ENCODE measurements around the gene FITM2. TPM values are rescaled to one million over a fixed set of nuclear protein-coding genes. Genes with fewer than 3 reads are reported as not detected.
A peak's percentile ranks its signal among the peaks of the same experiment; 100 is the strongest.

The FITM2 gene
- total and polyA plus RNA-seq, 7 experiments from 2014 or later: 1.7 to 7.9 (median 3.8) TPM

DNA sequence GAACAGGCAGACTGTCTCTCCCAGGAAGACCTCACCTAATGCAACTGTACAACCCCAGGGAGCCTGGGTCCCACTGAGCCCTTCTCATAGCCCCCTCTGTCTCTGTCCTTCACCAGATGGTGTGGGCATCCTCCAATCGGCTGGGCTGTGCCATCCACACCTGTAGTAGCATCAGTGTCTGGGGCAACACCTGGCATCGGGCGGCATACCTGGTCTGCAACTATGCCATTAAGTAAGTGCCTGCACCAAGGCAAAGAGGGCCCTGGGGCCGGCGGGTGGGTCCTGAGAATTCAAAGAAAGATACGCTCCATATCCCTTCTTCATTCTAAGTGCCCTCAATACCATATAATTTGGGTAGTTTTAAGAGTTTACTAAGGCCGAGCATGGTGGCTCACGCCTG is 34.1 kb upstream of the FITM2 start:
- CTCF ChIA-PET: no interaction called here

DNA sequence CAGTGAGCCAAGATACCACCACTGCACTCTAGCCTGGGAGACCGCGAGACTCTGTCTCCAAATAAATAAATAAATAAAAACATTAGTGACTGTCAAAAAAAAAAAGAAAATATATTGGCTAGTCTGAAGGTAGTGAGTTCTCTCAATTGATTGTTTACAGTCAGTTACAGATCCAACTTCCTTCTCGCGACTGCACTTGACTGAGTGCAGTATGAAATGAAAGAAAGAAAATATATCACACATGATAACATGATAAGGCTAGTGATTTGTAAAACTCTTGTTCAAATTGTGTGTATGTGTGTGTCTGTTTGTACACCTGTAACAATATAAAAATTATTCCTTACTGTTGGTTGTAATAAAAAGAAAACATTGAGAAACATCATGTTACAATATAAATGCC is 33.7 kb upstream of the FITM2 start:
- H3K4me3 ChIP-seq (ENCODE audit: low read length): no peak overlapping the region
- ATAC-seq: no peak
- intact Hi-C loops (cut with micrococcal nuclease): no loop called here
- H3K36me3 Mint-ChIP-seq: no peaks in the 10 kb centered on the region
- no peaks in the 10 kb centered on the region for H3K9me3 ChIP-seq (ENCODE audit: control insufficient read depth in 2 of 3, low read length in 3 of 3)
- ChIA-PET POLR2A (no interaction called here), CTCF (interaction anchor here (0.6 kb wide), 1 partner anchor 127 kb away, joined by 3 read pairs; no protein-coding TSS in a partner anchor)
- no peak for DNase-seq
- peak overlapping the region in 1 of 9 donors; percentile 46 for H3K27ac Mint-ChIP-seq
- H3K4me1 Mint-ChIP-seq: no peaks in the 10 kb centered on the region
- no peaks in the 10 kb centered on the region for H3K9me3 Mint-ChIP-seq
- H3K27me3 Mint-ChIP-seq: peaks cover 0 to 2% (median 0%) of the 10 kb centered on the region in 5 donors
- no peaks in the 10 kb centered on the region for H3K36me3 ChIP-seq (ENCODE audit: control insufficient read depth in 2 of 3, insufficient read depth in 3 of 3, low read length in 3 of 3)
- H3K27ac ChIP-seq (ENCODE audit: low read depth, low read length): no peak overlapping the region
- no peaks in the 10 kb centered on the region for H3K4me1 ChIP-seq (ENCODE audit: control insufficient read depth in 2 of 2, insufficient read depth in 2 of 2, low read length in 2 of 2)
- no peaks in the 10 kb centered on the region for H3K27me3 ChIP-seq (ENCODE audit: control insufficient read depth in 2 of 2, insufficient read depth in 2 of 2, low read length in 2 of 2)
- no peak overlapping the region for H3K4me3 Mint-ChIP-seq

More for the DNA sequence above, 34.1 kb upstream of the FITM2 start:
- no peak overlapping the region for H3K27ac ChIP-seq (ENCODE audit: low read depth, low read length)
- ATAC-seq (no peak), DNase-seq (no peak)
- intact Hi-C loops (cut with micrococcal nuclease): no loop called here
- no peaks in the 10 kb centered on the region for H3K36me3 ChIP-seq (ENCODE audit: control insufficient read depth in 2 of 3, insufficient read depth in 3 of 3, low read length in 3 of 3)
- H3K4me3 ChIP-seq (ENCODE audit: low read length): no peak overlapping the region
- Mint-ChIP-seq H3K27me3 (peaks cover 0 to 2% (median 0%) of the 10 kb centered on the region in 5 donors), H3K9me3 (no peaks in the 10 kb centered on the region), H3K36me3 (no peaks in the 10 kb centered on the region), H3K4me3 (no peak overlapping the region), H3K27ac (peak overlapping the region in 1 of 9 donors; percentile 46), H3K4me1 (no peaks in the 10 kb centered on the region)
- POLR2A ChIA-PET: no interaction called here
- no peaks in the 10 kb centered on the region for H3K9me3 ChIP-seq (ENCODE audit: control insufficient read depth in 2 of 3, low read length in 3 of 3)
- H3K4me1 ChIP-seq (ENCODE audit: control insufficient read depth in 2 of 2, insufficient read depth in 2 of 2, low read length in 2 of 2): no peaks in the 10 kb centered on the region
- no peaks in the 10 kb centered on the region for H3K27me3 ChIP-seq (ENCODE audit: control insufficient read depth in 2 of 2, insufficient read depth in 2 of 2, low read length in 2 of 2)

DNA sequence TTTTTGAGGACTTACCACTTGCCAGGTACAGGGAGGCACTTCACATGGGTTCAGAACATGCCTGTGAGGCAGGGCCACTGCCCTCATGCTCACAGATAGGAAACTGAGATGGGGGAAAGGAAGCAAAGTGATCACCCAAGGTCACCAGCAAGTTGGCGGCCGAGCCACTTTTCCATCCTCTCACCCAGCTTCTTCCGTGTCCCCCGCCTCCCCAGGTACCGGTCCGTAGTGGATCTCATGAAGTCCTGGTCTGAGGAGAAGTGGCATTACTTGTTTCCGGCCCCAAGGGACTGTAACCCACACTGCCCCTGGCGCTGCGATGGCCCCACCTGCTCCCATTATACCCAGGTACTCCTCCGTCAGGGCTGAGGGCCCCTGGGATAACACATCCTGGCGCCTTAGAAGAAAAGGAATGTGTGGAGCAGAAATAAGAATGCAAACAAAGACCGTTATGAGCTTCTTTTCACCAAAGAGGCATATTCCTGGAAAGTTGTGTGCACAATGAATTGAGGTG is 32.2 kb upstream of the FITM2 start:
- Histone ChIP-seq H3K27ac (ENCODE audit: low read depth, low read length) (no peak overlapping the region), H3K36me3 (ENCODE audit: control insufficient read depth in 2 of 3, insufficient read depth in 3 of 3, low read length in 3 of 3) (no peaks in the 10 kb centered on the region), H3K4me3 (ENCODE audit: low read length) (no peak overlapping the region), H3K9me3 (ENCODE audit: control insufficient read depth in 2 of 3, low read length in 3 of 3) (no peaks in the 10 kb centered on the region), H3K27me3 (ENCODE audit: control insufficient read depth in 2 of 2, insufficient read depth in 2 of 2, low read length in 2 of 2) (no peaks in the 10 kb centered on the region), H3K4me1 (ENCODE audit: control insufficient read depth in 2 of 2, insufficient read depth in 2 of 2, low read length in 2 of 2) (no peaks in the 10 kb centered on the region)
- DNase-seq (no peak), ATAC-seq (no peak)
- peaks cover 0 to 2% (median 0%) of the 10 kb centered on the region in 5 donors for H3K27me3 Mint-ChIP-seq
- POLR2A ChIA-PET: no interaction called here
- no peaks in the 10 kb centered on the region for H3K4me1 Mint-ChIP-seq
- no peak overlapping the region for H3K27ac Mint-ChIP-seq
- H3K4me3 Mint-ChIP-seq: no peak overlapping the region
- CTCF ChIA-PET: no interaction called here
- no peaks in the 10 kb centered on the region for H3K9me3 Mint-ChIP-seq
- no peaks in the 10 kb centered on the region for H3K36me3 Mint-ChIP-seq
- intact Hi-C loops (cut with micrococcal nuclease): no loop called here

DNA sequence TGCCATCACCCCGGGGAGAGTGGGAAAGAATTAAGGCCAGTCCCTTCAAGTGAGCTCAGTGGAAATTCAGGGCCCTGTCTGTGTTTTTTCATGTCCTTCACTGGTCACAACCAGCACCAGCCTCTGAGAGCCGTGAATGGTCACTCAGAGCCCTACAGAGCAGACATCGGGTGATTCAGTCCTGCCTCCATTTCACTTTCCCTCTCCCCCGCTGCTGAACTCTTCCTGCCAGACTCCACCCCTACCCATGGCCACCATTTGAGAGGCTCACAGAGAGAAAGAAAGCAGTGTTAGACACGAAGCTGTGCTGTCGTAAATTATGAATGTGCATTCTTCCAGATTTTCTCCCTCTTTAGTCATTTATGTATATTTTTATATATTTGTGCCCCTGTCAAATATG is 31.2 kb upstream of the FITM2 start:
- POLR2A ChIA-PET: no interaction called here

DNA sequence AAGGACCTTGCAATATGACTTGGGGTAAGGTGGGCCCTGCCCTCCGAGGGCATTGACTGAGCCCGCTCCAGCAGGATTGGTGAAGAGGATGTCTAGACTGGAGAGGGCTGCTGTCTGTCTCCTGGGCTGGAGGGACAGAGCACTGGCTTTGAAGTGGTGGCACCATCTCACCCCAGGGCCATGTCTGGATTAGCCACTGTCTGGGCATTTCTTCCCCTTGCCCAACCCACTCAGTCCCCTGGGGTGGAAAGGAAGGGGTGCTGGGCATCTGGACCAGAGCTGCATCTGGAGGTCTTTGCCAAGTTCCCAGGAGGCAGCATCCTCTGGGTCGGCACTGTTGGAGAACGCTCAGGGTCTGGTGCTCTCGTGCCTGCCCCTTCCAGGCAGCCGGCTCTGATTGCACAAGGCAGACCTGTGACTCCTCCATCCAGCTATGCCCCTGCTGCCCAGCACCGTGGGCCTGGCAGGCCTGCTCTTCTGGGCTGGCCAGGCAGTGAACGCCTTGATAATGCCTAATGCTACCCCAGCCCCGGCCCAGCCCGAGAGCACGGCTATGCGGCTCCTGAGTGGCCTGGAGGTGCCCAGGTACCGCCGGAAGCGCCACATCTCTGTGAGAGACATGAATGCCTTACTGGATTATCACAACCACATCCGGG is 25.9 kb upstream of the FITM2 start, which contains the start of gene R3HDML:
Gene R3HDML (plus strand): TSS at position 319 of the 656 bp plus-strand sequence. CDS start 115 bp downstream, at position 434.
- H3K27ac Mint-ChIP-seq: peak within 1 kb of the TSS in 1 of 9 donors; percentile 78
- Histone ChIP-seq H3K27ac (ENCODE audit: low read depth, low read length) (no peak within 1 kb of the TSS), H3K9me3 (ENCODE audit: control insufficient read depth in 2 of 3, low read length in 3 of 3) (no peaks in the 10 kb centered on the region), H3K4me3 (ENCODE audit: low read length) (no peak within 1 kb of the TSS), H3K4me1 (ENCODE audit: control insufficient read depth in 2 of 2, insufficient read depth in 2 of 2, low read length in 2 of 2) (no peaks in the 10 kb centered on the region), H3K36me3 (ENCODE audit: control insufficient read depth in 2 of 3, insufficient read depth in 3 of 3, low read length in 3 of 3) (no peaks in the 10 kb centered on the region), H3K27me3 (ENCODE audit: control insufficient read depth in 2 of 2, insufficient read depth in 2 of 2, low read length in 2 of 2) (no peaks in the 10 kb centered on the region)
- DNase-seq: no peak
- H3K27me3 Mint-ChIP-seq: peaks cover 0 to 12% (median 5%) of the 10 kb centered on the region in 5 donors
- ATAC-seq: no peak
- ChIA-PET POLR2A (no interaction called here), CTCF (no interaction called here)
- no peaks in the 10 kb centered on the region for H3K9me3 Mint-ChIP-seq
- intact Hi-C loops (cut with micrococcal nuclease): no loop called here
- H3K36me3 Mint-ChIP-seq: no peaks in the 10 kb centered on the region
- H3K4me1 Mint-ChIP-seq: peaks cover 0 to 2% (median 0%) of the 10 kb centered on the region in 7 donors
- no peak within 1 kb of the TSS for H3K4me3 Mint-ChIP-seq

More for the DNA sequence above, 31.2 kb upstream of the FITM2 start:
- Histone ChIP-seq H3K27ac (ENCODE audit: low read depth, low read length) (no peak overlapping the region), H3K27me3 (ENCODE audit: control insufficient read depth in 2 of 2, insufficient read depth in 2 of 2, low read length in 2 of 2) (no peaks in the 10 kb centered on the region), H3K4me1 (ENCODE audit: control insufficient read depth in 2 of 2, insufficient read depth in 2 of 2, low read length in 2 of 2) (no peaks in the 10 kb centered on the region), H3K36me3 (ENCODE audit: control insufficient read depth in 2 of 3, insufficient read depth in 3 of 3, low read length in 3 of 3) (no peaks in the 10 kb centered on the region), H3K4me3 (ENCODE audit: low read length) (no peak overlapping the region), H3K9me3 (ENCODE audit: control insufficient read depth in 2 of 3, low read length in 3 of 3) (no peaks in the 10 kb centered on the region)
- no peaks in the 10 kb centered on the region for H3K9me3 Mint-ChIP-seq
- H3K36me3 Mint-ChIP-seq: no peaks in the 10 kb centered on the region
- H3K27ac Mint-ChIP-seq: peak overlapping the region in 1 of 9 donors; percentile 22
- CTCF ChIA-PET: no interaction called here
- no peak for ATAC-seq
- no peak for DNase-seq
- H3K27me3 Mint-ChIP-seq: peaks cover 0 to 2% (median 0%) of the 10 kb centered on the region in 5 donors
- H3K4me1 Mint-ChIP-seq: no peaks in the 10 kb centered on the region
- intact Hi-C loops (cut with micrococcal nuclease): no loop called here
- no peak overlapping the region for H3K4me3 Mint-ChIP-seq

DNA sequence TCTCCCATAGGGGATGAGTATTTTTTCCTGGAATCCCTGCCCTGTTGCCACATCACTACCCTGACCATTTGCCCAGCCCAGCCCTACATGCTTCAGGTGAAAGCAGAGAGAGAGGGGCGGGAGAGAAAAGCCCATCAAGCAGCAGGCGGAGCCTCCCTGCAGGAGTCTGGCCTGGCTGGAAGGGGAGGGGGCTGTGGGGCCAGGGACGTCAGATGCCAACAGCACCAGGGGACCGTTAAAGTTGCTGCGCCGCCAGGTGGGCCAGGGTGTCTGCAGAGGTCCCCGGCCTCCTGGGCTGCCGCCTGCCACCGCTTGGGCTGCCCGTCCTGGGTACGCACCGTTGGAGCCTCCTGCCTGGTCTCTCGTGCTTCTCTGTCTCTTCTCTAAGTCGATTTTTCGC is 25.1 kb upstream of the FITM2 start:
- peak overlapping the region in 1 of 9 donors; percentile 78 for H3K27ac Mint-ChIP-seq
- no peak overlapping the region for H3K4me3 ChIP-seq (ENCODE audit: low read length)
- H3K4me1 ChIP-seq (ENCODE audit: control insufficient read depth in 2 of 2, insufficient read depth in 2 of 2, low read length in 2 of 2): no peaks in the 10 kb centered on the region
- POLR2A ChIA-PET: no interaction called here
- DNase-seq: no peak
- no peak overlapping the region for H3K4me3 Mint-ChIP-seq
- ATAC-seq: no peak
- peaks cover 0 to 12% (median 5%) of the 10 kb centered on the region in 5 donors for H3K27me3 Mint-ChIP-seq
- no peaks in the 10 kb centered on the region for H3K9me3 ChIP-seq (ENCODE audit: control insufficient read depth in 2 of 3, low read length in 3 of 3)
- intact Hi-C loops (cut with micrococcal nuclease): no loop called here
- no peaks in the 10 kb centered on the region for H3K9me3 Mint-ChIP-seq
- no peaks in the 10 kb centered on the region for H3K27me3 ChIP-seq (ENCODE audit: control insufficient read depth in 2 of 2, insufficient read depth in 2 of 2, low read length in 2 of 2)
- no peak overlapping the region for H3K27ac ChIP-seq (ENCODE audit: low read depth, low read length)
- H3K36me3 Mint-ChIP-seq: no peaks in the 10 kb centered on the region
- H3K36me3 ChIP-seq (ENCODE audit: control insufficient read depth in 2 of 3, insufficient read depth in 3 of 3, low read length in 3 of 3): no peaks in the 10 kb centered on the region
- peaks cover 0 to 2% (median 0%) of the 10 kb centered on the region in 7 donors for H3K4me1 Mint-ChIP-seq
- CTCF ChIA-PET: no interaction called here

DNA sequence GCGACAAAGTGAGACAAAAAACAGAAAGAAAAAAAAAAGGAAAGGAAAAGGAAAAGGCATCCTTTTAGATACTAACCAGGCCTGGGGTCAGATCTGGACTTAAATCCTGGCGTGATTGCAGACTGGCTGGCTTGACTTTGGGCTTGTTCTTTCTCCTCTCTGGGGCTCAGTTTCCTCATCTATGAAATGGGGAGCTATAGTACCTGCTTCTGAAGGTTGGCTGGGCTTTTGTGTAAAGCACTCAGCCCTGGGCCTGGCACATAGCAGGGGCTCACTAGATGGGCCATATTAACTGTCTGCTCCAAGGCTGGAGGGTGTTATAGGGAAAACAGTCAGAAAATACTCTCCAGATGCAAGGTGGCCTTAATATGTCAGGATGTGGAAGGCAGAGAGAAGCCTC is 24.7 kb upstream of the FITM2 start:
- Mint-ChIP-seq H3K27ac (peak overlapping the region in 1 of 9 donors; percentile 78), H3K4me3 (no peak overlapping the region), H3K36me3 (no peaks in the 10 kb centered on the region), H3K27me3 (peaks cover 0 to 12% (median 5%) of the 10 kb centered on the region in 5 donors), H3K9me3 (no peaks in the 10 kb centered on the region), H3K4me1 (peaks cover 0 to 2% (median 0%) of the 10 kb centered on the region in 7 donors)
- Histone ChIP-seq H3K27ac (ENCODE audit: low read depth, low read length) (no peak overlapping the region), H3K4me1 (ENCODE audit: control insufficient read depth in 2 of 2, insufficient read depth in 2 of 2, low read length in 2 of 2) (no peaks in the 10 kb centered on the region), H3K27me3 (ENCODE audit: control insufficient read depth in 2 of 2, insufficient read depth in 2 of 2, low read length in 2 of 2) (no peaks in the 10 kb centered on the region), H3K4me3 (ENCODE audit: low read length) (no peak overlapping the region), H3K36me3 (ENCODE audit: control insufficient read depth in 2 of 3, insufficient read depth in 3 of 3, low read length in 3 of 3) (no peaks in the 10 kb centered on the region), H3K9me3 (ENCODE audit: control insufficient read depth in 2 of 3, low read length in 3 of 3) (no peaks in the 10 kb centered on the region)
- no peak for DNase-seq
- intact Hi-C loops (cut with micrococcal nuclease): no loop called here
- POLR2A ChIA-PET: no interaction called here
- no peak for ATAC-seq
- CTCF ChIA-PET: no interaction called here

Data from naive thymus-derived CD4-positive, alpha-beta T cell (primary cell).